AG10803 (cell line): ENCODE measurements around the gene PSMB2.

Experiments
- DNase-seq: peaks from one replicate; pipeline ENCODE4 v3.0.0; 2010; ENCODE audit warnings: low read depth
- H3K4me3 ChIP-seq: 2 replicates; pipeline ENCODE4 v1.5.1; 2011; ENCODE audit warnings: mild to moderate bottlenecking, low read length, control low read depth
- TF ChIP-seq, protein P1 (sequence below): conservative IDR thresholded peaks from 2 replicates; pipeline ENCODE4 v1.5.1; 2011; ENCODE audit warnings: mild to moderate bottlenecking, low read length, control low read depth, inconsistent platforms

The PSMB2 gene

DNA sequence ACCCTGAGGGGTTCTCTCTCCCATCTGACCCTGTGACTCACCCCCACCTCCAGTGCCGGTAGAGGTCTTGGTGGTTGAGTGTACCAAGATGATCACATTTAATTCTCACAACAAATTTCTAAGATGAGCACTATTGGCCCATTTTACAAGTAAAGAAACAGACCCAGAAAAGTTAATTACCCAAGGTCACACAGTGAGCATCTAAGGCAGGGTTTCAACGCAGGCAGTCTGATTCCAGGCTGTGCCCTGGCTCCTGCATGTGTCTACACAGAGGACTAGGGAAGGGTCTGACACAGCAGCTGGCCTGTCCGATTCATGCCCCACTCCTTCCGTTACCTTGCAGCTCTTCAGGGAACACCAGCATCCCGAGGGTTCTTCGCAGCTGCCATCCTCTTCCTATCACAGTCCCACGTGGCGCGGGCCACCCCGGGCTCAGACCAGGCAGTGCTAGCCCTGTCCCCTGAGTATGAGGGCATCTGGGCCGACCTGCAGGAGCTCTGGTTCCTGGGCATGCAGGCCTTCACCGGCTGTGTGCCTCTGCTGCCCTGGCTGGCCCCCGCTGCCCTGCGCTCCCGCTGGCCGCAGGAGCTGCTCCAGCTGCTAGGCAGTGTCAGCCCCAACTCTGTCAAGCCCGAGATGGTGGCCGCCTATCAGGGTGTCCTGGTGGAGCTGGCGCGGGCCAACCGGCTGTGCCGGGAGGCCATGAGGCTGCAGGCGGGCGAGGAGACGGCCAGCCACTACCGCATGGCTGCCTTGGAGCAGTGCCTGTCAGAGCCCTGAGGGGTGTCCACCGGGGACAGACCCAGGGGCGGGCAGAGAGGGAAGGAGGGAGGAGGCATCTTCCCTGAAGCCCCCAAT lies 76.2 kb downstream of the PSMB2 start:
- TF ChIP-seq, protein P1, sequence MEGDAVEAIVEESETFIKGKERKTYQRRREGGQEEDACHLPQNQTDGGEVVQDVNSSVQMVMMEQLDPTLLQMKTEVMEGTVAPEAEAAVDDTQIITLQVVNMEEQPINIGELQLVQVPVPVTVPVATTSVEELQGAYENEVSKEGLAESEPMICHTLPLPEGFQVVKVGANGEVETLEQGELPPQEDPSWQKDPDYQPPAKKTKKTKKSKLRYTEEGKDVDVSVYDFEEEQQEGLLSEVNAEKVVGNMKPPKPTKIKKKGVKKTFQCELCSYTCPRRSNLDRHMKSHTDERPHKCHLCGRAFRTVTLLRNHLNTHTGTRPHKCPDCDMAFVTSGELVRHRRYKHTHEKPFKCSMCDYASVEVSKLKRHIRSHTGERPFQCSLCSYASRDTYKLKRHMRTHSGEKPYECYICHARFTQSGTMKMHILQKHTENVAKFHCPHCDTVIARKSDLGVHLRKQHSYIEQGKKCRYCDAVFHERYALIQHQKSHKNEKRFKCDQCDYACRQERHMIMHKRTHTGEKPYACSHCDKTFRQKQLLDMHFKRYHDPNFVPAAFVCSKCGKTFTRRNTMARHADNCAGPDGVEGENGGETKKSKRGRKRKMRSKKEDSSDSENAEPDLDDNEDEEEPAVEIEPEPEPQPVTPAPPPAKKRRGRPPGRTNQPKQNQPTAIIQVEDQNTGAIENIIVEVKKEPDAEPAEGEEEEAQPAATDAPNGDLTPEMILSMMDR, result no peak
- no peak overlapping the region for H3K4me3 ChIP-seq
- no peak for DNase-seq

DNA sequence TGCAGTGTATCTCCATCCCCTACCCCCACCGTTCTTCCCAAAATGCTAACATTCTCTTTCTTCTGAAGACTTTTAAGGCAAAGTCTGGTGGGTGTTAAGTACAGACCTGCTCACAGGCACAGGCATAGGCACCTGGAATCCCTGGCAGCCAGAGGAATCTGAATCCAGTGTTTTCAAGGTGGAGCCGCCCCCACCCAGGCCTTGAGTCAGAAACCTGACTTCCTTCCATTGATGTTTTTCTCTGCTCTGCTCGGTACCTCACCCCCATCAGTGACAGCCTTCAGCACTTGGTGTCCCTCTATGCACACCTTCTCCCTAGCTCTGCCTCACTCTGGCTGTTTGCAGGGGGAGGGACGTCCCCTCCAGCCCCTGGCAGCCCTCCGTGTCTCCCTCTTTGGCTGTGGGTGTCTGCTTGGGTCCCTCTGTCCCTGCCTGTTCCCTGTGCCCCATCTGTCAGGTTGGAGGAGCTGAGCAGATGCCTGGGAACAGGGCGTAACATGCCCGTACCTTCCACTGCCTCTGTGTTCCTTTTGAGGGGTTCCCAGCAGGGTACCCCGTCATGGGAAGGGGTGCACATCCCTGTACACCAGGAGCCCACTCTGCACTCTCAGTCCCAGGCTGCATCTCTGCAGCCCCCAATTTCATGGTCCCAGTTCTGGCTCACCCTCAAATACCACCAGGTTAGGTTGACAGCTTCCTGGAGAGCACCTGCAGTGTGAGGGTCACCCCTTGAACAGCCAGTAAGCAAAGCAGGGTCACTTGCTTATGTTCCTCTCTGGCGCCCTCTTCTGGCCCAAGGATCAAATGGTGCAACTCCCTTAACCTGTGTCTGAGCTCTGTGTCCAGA lies 77.1 kb downstream of the PSMB2 start:
- no peak overlapping the region for H3K4me3 ChIP-seq
- TF ChIP-seq, protein P1, result peak; percentile 91
- DNase-seq, result peak; percentile 74

DNA sequence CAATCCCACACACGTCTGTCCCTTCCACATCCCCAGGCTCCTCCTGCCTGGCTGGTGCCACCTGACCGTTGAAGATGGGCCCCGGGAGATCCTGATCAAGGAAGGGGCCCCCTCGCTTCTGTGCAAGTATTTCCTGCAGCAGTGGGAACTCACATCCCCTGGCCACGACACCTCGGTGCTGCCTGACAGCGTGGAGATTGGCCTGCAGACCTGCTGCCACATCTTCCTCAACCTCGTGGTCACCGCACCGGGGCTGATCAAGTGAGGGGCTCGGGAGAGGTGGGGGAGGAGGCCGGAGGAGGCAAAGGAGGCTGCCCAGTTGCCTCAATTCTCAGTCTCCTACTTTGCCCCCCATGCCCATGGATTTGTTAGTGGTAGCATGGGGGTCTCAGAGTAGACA lies 78.2 kb downstream of the PSMB2 start:
- TF ChIP-seq, protein P1, result no peak

DNA sequence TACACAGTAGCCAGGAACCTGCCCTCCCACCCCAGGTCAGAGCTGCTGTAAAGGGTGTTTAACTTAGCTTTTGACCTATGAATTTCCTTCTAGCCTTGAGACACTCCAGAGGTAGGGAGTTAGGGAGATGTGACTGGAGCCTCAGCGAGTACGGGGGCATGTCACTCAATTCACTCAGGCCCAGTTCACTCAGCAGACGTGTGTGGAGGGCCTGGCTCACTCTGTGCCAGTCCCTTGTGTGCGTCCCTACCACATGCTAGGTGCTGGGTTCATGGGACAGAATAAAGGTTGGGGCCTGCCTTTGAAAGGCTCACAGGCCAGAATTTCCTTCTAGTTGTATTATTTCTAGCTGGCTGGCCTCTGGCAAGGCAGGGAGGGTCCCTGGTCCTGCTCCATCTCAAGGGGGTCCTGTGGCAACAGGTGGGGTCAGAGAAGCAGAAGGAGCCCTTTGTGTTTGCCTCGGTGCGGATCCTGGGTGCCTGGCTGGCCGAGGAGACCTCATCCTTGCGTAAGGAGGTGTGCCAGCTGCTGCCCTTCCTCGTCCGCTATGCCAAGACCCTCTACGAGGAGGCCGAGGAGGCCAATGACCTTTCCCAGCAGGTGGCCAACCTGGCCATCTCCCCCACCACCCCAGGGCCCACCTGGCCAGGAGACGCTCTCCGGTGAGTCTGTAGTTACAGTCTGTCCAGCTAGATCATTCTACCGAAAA lies 79.2 kb downstream of the PSMB2 start:
- DNase-seq, result no peak
- H3K4me3 ChIP-seq, result no peak overlapping the region
- TF ChIP-seq, protein P1, result no peak

More for the DNA sequence above, 78.2 kb downstream of the PSMB2 start:
- no peak for DNase-seq
- no peak overlapping the region for H3K4me3 ChIP-seq

DNA sequence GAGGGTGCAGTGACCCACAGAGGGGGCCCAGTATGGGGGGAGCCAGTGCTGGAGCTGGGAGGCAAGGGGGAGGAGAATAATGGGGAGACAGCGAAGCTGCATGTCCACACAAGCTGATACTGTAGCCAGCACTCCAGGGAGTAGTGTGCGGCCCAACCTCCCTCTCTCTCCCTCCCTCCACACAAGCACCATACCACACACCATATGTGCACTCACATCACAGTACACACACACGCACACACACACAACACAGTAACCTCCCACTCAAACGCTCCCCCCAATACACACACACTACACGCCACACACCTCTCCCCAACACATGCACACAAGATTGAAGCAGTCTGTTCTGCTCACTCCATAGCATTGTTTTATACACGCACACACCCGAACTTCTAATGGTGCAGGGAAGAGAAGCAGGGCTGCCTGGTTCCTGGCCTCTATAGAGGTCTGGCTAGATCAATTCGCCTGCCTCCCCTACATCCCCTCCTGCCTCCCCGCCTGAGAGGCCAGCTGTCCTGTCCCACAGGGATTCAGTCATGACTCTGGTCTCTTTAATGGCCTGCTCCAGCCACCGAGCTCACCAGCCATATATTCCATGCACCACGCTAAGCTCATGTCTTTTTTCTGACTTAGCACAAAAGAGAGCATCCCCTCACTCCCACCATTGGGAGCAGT lies 79.9 kb downstream of the PSMB2 start:
- TF ChIP-seq, protein P1, result no peak
- no peak overlapping the region for H3K4me3 ChIP-seq

DNA sequence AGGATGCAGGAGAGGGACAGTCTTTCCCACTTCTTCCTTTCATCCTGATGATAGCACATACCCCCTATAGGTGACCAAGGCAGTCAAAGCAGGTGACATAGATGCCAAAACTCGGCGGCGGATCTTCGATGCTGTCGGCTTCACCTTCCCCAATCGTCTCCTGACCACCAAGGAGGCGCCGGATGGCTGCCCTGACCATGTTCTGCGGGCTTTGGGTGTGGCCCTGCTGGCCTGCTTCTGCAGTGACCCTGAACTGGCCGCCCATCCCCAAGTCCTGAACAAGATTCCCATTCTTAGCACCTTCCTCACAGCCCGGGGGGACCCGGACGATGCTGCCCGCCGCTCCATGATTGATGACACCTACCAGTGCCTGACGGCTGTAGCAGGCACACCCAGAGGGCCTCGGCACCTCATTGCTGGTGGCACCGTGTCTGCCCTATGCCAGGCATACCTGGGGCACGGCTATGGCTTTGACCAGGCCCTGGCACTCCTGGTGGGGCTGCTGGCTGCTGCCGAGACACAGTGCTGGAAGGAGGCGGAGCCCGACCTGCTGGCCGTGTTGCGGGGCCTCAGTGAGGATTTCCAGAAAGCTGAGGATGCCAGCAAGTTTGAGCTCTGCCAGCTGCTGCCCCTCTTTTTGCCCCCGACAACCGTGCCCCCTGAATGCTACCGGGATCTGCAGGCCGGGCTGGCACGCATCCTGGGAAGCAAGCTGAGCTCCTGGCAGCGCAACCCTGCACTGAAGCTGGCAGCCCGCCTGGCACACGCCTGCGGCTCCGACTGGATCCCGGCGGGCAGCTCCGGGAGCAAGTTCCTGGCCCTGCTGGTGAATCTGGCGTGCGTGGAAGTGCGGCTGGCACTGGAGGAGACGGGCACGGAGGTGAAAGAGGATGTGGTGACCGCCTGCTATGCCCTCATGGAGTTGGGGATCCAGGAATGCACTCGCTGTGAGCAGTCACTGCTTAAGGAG lies 80.8 kb downstream of the PSMB2 start:
- peak overlapping the region; percentile 27; the same call in 1 of the 2 replicates for H3K4me3 ChIP-seq
- TF ChIP-seq, protein P1, result no peak
- peak; percentile 43 for DNase-seq

More for the DNA sequence above, 79.9 kb downstream of the PSMB2 start:
- DNase-seq, result no peak
